Stimulated activated CD4-positive, alpha-beta T cell treated with anti-CD3 and anti-CD28 coated beads, Interleukin-1b, Interleukin-23, amount 100 ng/mL, for 1 hour (primary cell): Measurements from ENCODE around the gene ADGRL3.
"Not testable (repeated sequence)": the region's sequence is repeated elsewhere in the genome, so short reads cannot be mapped to it uniquely, and the experiment has no call there.

Experiments used
- DNase-seq, 2 donors: peaks; one replicate each; pipeline ENCODE4 v3.0.0-alpha.2; 2020; ENCODE audit warnings: low read depth in 2 of 2

Gene ADGRL3

GRCh38 chr4:61205066-61205465 is 4.9 kb downstream of the ADGRL3 start:
- DNase-seq: no peak

- not testable (repeated sequence) for DNase-seq
Measured at GRCh38 chr4:61207156-61207555, 7.0 kb downstream of the ADGRL3 start.

GRCh38 chr4:61210186-61210939 is 10.2 kb downstream of the ADGRL3 start:
- no peak for DNase-seq

- no peak for DNase-seq
Measured at GRCh38 chr4:61211781-61212180, 11.7 kb downstream of the ADGRL3 start.

GRCh38 chr4:61212788-61213187 is 12.7 kb downstream of the ADGRL3 start:
- DNase-seq: no peak

- no peak for DNase-seq
Measured at GRCh38 chr4:61214680-61215079, 14.6 kb downstream of the ADGRL3 start.

GRCh38 chr4:61217222-61217621 is 17.1 kb downstream of the ADGRL3 start:
- no peak for DNase-seq

- DNase-seq: no peak
Measured at GRCh38 chr4:61220556-61220955, 20.4 kb downstream of the ADGRL3 start.

- no peak for DNase-seq
Measured at GRCh38 chr4:61223385-61223784, 23.3 kb downstream of the ADGRL3 start.

- no peak for DNase-seq
Measured at GRCh38 chr4:61224573-61224972, 24.4 kb downstream of the ADGRL3 start.

- DNase-seq: no peak
Measured at GRCh38 chr4:61225656-61226055, 25.5 kb downstream of the ADGRL3 start.

- no peak for DNase-seq
Measured at GRCh38 chr4:61231421-61231820, 31.3 kb downstream of the ADGRL3 start.

GRCh38 chr4:61239250-61239649 is 39.1 kb downstream of the ADGRL3 start:
- no peak for DNase-seq

GRCh38 chr4:61243962-61244361 is 43.8 kb downstream of the ADGRL3 start:
- no peak for DNase-seq

- no peak for DNase-seq
Measured at GRCh38 chr4:61245069-61245714, 45.1 kb downstream of the ADGRL3 start.

GRCh38 chr4:61246034-61246433 is 45.9 kb downstream of the ADGRL3 start:
- DNase-seq: no peak

GRCh38 chr4:61248705-61249104 is 48.6 kb downstream of the ADGRL3 start:
- DNase-seq: no peak

- no peak for DNase-seq
Measured at GRCh38 chr4:61251129-61251528, 51.0 kb downstream of the ADGRL3 start.

GRCh38 chr4:61254406-61254805 is 54.3 kb downstream of the ADGRL3 start:
- DNase-seq: no peak

- no peak for DNase-seq
Measured at GRCh38 chr4:61273233-61273632, 73.1 kb downstream of the ADGRL3 start.

- no peak for DNase-seq
Measured at GRCh38 chr4:61274286-61274685, 74.2 kb downstream of the ADGRL3 start.

GRCh38 chr4:61275241-61275640 is 75.1 kb downstream of the ADGRL3 start:
- DNase-seq: no peak

GRCh38 chr4:61276029-61276428 is 75.9 kb downstream of the ADGRL3 start:
- DNase-seq: no peak
